22Rv1 (cell line): Measurements from ENCODE around the gene POC1A.

Experiments used
- H3K27ac ChIP-seq: fragments of 450-650 bp; 2 replicates; pipeline ENCODE4 v1.5.1; 2017
- CTCF ChIP-seq: fragments of 450-650 bp; IDR thresholded peaks from 2 replicates; pipeline ENCODE4 v1.5.1; 2017; ENCODE audit warnings: mild to moderate bottlenecking
- ZFX ChIP-seq: fragments of 450-650 bp; IDR thresholded peaks from 2 replicates; pipeline ENCODE4 v1.6.1; 2017; ENCODE audit warnings: antibody characterized with exemption, borderline replicate concordance

The POC1A gene

GRCh38 chr3:52084954-52085680, 69.1 kb downstream of the POC1A start:
- H3K27ac ChIP-seq = no peak overlapping the region
- TF ChIP-seq ZFX (no peak), CTCF (0 out of 2 replicates have a peak, but pooled peaks have one; percentile 5)

- no peak overlapping the region for H3K27ac ChIP-seq
- no peak for TF ChIP-seq ZFX
- no peak for TF ChIP-seq CTCF
Observed at GRCh38 chr3:52084216-52084945, 69.8 kb downstream of the POC1A start.

GRCh38 chr3:52083556-52084087, 70.6 kb downstream of the POC1A start:
- TF ChIP-seq CTCF = no peak
- no peak for TF ChIP-seq ZFX

GRCh38 chr3:52082951-52083350, 71.3 kb downstream of the POC1A start:
- H3K27ac ChIP-seq = no peak overlapping the region
- TF ChIP-seq CTCF (no peak), ZFX (no peak)

More at GRCh38 chr3:52083556-52084087, 70.6 kb downstream of the POC1A start:
- H3K27ac ChIP-seq = no peak overlapping the region

- H3K27ac ChIP-seq = no peak overlapping the region
- TF ChIP-seq CTCF (no peak), ZFX (no peak)
Observed at GRCh38 chr3:52080830-52081719, 73.1 kb downstream of the POC1A start.

GRCh38 chr3:52079958-52080357, 74.3 kb downstream of the POC1A start:
- no peak overlapping the region for H3K27ac ChIP-seq
- TF ChIP-seq ZFX = no peak
- TF ChIP-seq CTCF = no peak
